ENCODE results near the gene TJP1. TPM values are rescaled to one million over a fixed set of nuclear protein-coding genes. Genes with fewer than 3 reads are reported as not detected.
A peak's percentile ranks its signal among the peaks of the same experiment; 100 is the strongest.

The TJP1 gene
- total RNA-seq, 4 donors from 2014 or later, result 100 to 115 (median 103) TPM

DNA sequence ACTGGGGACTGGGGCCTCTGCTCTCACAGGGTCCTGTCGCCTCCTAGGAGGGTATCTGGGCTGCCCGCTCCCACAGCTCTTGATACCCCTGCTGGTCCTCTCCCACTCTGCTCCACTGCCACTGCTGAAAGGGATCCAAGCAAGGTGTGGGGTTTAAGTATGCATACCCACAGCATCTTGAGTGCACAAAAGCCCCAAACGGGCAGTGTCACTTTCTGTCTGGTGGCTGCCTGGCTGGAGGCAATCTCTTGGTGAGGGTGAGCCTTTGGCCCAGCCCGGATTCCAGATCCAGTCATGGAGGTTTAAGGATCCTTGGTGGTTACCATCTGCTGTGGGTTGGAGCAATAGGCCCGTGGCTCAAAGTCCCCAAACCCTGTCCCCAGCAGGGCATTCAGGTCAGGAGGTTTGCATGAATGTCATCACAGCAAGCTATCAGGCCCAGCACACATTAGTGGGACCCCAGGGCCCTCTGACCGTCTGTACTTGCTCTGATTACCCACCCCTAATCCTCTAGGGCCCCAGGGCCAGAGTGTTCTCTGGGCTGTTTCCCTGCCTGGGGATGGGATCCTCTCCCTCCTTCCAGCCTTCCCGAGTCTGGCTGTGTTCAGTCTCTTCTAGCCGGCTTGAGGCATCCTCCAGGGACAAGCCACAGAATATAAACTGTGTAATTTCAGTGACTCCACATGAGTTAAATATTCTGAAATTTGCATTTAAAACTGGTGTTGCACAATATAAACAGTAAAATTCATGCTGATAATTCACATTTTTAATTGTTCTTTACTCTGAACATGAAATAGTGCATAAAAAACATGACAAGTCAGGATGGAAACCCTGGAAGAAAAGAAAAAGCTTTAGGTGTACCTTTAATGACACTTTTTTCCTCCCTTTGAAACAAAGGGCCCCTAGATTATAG is 4.9 kb upstream of the TJP1 start:
- TF ChIP-seq EP300 (IDR thresholded peaks at IDR 0.05), result no peak
- no peak for TF ChIP-seq POLR2A (IDR thresholded peaks at IDR 0.05)
- no peak for TF ChIP-seq POLR2AphosphoS5 (IDR thresholded peaks at IDR 0.05)
- TF ChIP-seq, protein P1, sequence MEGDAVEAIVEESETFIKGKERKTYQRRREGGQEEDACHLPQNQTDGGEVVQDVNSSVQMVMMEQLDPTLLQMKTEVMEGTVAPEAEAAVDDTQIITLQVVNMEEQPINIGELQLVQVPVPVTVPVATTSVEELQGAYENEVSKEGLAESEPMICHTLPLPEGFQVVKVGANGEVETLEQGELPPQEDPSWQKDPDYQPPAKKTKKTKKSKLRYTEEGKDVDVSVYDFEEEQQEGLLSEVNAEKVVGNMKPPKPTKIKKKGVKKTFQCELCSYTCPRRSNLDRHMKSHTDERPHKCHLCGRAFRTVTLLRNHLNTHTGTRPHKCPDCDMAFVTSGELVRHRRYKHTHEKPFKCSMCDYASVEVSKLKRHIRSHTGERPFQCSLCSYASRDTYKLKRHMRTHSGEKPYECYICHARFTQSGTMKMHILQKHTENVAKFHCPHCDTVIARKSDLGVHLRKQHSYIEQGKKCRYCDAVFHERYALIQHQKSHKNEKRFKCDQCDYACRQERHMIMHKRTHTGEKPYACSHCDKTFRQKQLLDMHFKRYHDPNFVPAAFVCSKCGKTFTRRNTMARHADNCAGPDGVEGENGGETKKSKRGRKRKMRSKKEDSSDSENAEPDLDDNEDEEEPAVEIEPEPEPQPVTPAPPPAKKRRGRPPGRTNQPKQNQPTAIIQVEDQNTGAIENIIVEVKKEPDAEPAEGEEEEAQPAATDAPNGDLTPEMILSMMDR (IDR thresholded peaks at IDR 0.05), result no peak
- 25 to 33% methylated on average over 3 of the region's 8 CpGs for WGBS, 2 donors (ENCODE audit: low coverage in 1 of 2)
- no peaks in the 10 kb centered on the region for H3K36me3 ChIP-seq
- no peak for ATAC-seq
- H3K4me3 ChIP-seq, result no peak overlapping the region
- H3K4me1 ChIP-seq, result peaks cover 0 to 21% (median 0%) of the 10 kb centered on the region in 3 donors
- no peaks in the 10 kb centered on the region for H3K27me3 ChIP-seq
- no peak overlapping the region for H3K27ac ChIP-seq
- no peaks in the 10 kb centered on the region for H3K9me3 ChIP-seq

- Histone ChIP-seq H3K4me3 (no peak overlapping the region), H3K27me3 (no peaks in the 10 kb centered on the region), H3K9me3 (no peaks in the 10 kb centered on the region), H3K36me3 (no peaks in the 10 kb centered on the region), H3K4me1 (peaks cover 0 to 29% (median 0%) of the 10 kb centered on the region in 3 donors), H3K27ac (no peak overlapping the region)
- ATAC-seq, result no peak
- 47 to 84% methylated on average over 2 to 3 of the region's 3 CpGs for WGBS, 2 donors (ENCODE audit: low coverage in 1 of 2)
- TF ChIP-seq POLR2A (IDR thresholded peaks at IDR 0.05), result no peak
- TF ChIP-seq POLR2AphosphoS5 (IDR thresholded peaks at IDR 0.05), result no peak
- TF ChIP-seq, protein P1 (IDR thresholded peaks at IDR 0.05), result no peak
- TF ChIP-seq EP300 (IDR thresholded peaks at IDR 0.05), result no peak
These were observed 3.0 kb upstream of the TJP1 start for GRCh38 chr15:29825227-29825626.

DNA sequence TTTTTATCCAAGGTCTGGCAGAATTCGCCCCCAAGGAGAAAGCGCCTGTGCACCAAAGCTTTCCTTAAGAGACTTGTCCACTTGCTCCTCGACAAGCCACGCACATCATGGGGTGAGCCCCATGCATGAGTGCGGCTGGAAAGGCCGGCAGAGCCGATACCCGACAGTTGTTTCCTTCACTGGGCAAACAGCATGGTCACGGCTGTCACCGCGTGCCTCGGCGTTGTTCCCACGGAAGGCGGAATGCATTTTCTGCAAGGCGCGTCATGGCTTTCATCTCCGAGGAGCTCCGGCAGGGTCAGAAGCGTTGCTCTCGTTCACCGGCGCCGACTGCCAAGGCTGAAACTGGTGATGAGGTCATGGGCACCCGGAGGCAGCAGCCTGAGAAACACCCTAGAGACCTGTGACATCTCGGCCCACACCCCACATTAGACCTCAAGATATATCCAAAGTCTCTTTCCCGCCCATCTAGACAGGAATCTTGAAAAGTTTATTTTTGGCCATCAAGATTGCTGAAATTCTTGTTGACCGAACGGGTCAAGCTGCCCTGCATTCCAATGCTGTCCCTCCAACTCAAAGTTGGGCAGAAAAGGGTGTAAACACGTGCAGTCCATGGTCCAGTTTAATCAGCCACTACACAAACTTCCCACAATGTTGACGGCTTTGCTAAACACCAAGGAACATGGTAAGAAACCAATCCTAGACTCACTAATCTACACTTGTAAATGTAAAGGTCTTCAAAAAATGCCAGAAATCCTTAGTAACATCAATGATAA is 604 bp upstream of the TJP1 start:
- TF ChIP-seq POLR2AphosphoS5 (IDR thresholded peaks at IDR 0.05), result peak; percentile 68
- TF ChIP-seq POLR2A (IDR thresholded peaks at IDR 0.05), result no peak
- 36 to 51% methylated on average over 2 to 5 of the region's 31 CpGs for WGBS, 2 donors (ENCODE audit: low coverage in 1 of 2)
- Histone ChIP-seq H3K27me3 (no peaks in the 10 kb centered on the region), H3K36me3 (no peaks in the 10 kb centered on the region), H3K9me3 (no peaks in the 10 kb centered on the region), H3K4me1 (peaks cover 0 to 38% (median 0%) of the 10 kb centered on the region in 3 donors), H3K27ac (peak overlapping the region; percentile 85 to 98 (median 96)), H3K4me3 (peak overlapping the region; percentile 89 to 90)
- peak; percentile 64 for ATAC-seq

GRCh38 chr15:29821416-29822099 is 710 bp downstream of the TJP1 start:
- TF ChIP-seq POLR2A (IDR thresholded peaks at IDR 0.05) (no peak), POLR2AphosphoS5 (IDR thresholded peaks at IDR 0.05) (peak; percentile 74), EP300 (IDR thresholded peaks at IDR 0.05) (no peak)
- TF ChIP-seq, protein P1 (IDR thresholded peaks at IDR 0.05), result peak in 3 of 4 experiments; percentile 20 to 36 (median 33)

More at GRCh38 chr15:29821416-29822099, 710 bp downstream of the TJP1 start:
- peaks cover 0 to 44% (median 0%) of the 10 kb centered on the region in 3 donors for H3K4me1 ChIP-seq
- peak overlapping the region; percentile 89 to 90 for H3K4me3 ChIP-seq
- no peaks in the 10 kb centered on the region for H3K36me3 ChIP-seq
- ATAC-seq, result peak; percentile 59
- H3K27me3 ChIP-seq, result no peaks in the 10 kb centered on the region
- H3K27ac ChIP-seq, result peak overlapping the region; percentile 85 to 98 (median 96)
- H3K9me3 ChIP-seq, result no peaks in the 10 kb centered on the region
- 0% methylated on average over 9 of the region's 79 CpGs; no CpG with 5 or more reads in 1 of the 2 donors for WGBS, 2 donors (ENCODE audit: low coverage in 1 of 2)

Data from gastroesophageal sphincter (tissue), 4 donors.